Measurements from ENCODE around the gene MMP25. TPM values are rescaled to one million over a fixed set of nuclear protein-coding genes. Genes with fewer than 3 reads are reported as not detected.

The MMP25 gene
- total RNA-seq (2022) = 0.26 and 0.64 TPM in 2 replicates
- percentile 14 among the genes with signal in this experiment for Bru-seq, nascent RNA
- BruChase-seq, experiment 1, labeled RNA remaining after a 6-hour chase = percentile 87 among the genes with signal in this experiment
- BruChase-seq, experiment 2, labeled RNA remaining after a 2-hour chase = percentile 34 among the genes with signal in this experiment
- long read RNA-seq = 0 reads

GRCh38 chr16:3045758-3046640 lies at the start of gene MMP25:
Gene MMP25, plus strand, starts transcription at chr16:3046561. Its CDS starts 357 bp downstream, at chr16:3046918.
- H3K27ac Mint-ChIP-seq (ENCODE audit: low read depth, unreplicated experiment) = no peak within 1 kb of the TSS
- no peak for TF ChIP-seq CTCF (IDR thresholded peaks at IDR 0.05; ENCODE audit: unreplicated experiment)
- no peak for DNase-seq (ENCODE audit: unreplicated experiment)
- ChIA-PET CTCF (interaction anchor here (1.8 kb wide), 1 partner anchor 12 kb away, joined by 4 read pairs; no protein-coding TSS in a partner anchor), POLR2A (interaction anchor here (0.7 to 0.9 kb wide), 3 partner anchors 12 to 89 kb away, joined by 3 to 4 read pairs (median 3); partner anchors contain the start of gene ZNF213)
- peaks cover 48% of the 10 kb centered on the region for H3K27me3 Mint-ChIP-seq (ENCODE audit: insufficient read depth, unreplicated experiment)
- peak within 1 kb of the TSS; percentile 43 for H3K4me3 Mint-ChIP-seq (ENCODE audit: unreplicated experiment)
- BruUV-seq (replicated peaks) = no TSS peak
- intact Hi-C loops (cut with micrococcal nuclease) = no loop called here
- no peaks in the 10 kb centered on the region for H3K36me3 Mint-ChIP-seq (ENCODE audit: insufficient read depth, unreplicated experiment)
- H3K4me1 Mint-ChIP-seq (ENCODE audit: insufficient read depth, unreplicated experiment) = no peaks in the 10 kb centered on the region
- no peaks in the 10 kb centered on the region for H3K9me3 Mint-ChIP-seq (ENCODE audit: unreplicated experiment)

GRCh38 chr16:2999929-3000328 lies 46.4 kb upstream of the MMP25 start:
- no peak for DNase-seq (ENCODE audit: unreplicated experiment)
- BruUV-seq (replicated peaks) = no TSS peak
- no peaks in the 10 kb centered on the region for H3K36me3 Mint-ChIP-seq (ENCODE audit: insufficient read depth, unreplicated experiment)
- no peak overlapping the region for H3K4me3 Mint-ChIP-seq (ENCODE audit: unreplicated experiment)
- POLR2A ChIA-PET = interaction anchor here (1.3 kb wide), 1 partner anchor 20 kb away, joined by 3 read pairs; the partner anchor contains the start of gene TNFRSF12A
- no peaks in the 10 kb centered on the region for H3K4me1 Mint-ChIP-seq (ENCODE audit: insufficient read depth, unreplicated experiment)
- no peaks in the 10 kb centered on the region for H3K9me3 Mint-ChIP-seq (ENCODE audit: unreplicated experiment)
- intact Hi-C loops (cut with micrococcal nuclease) = no loop called here
- CTCF ChIA-PET = interaction anchor here (9.6 kb wide), 1 partner anchor 29 kb away, joined by 121 read pairs; no protein-coding TSS in a partner anchor
- no peak overlapping the region for H3K27ac Mint-ChIP-seq (ENCODE audit: low read depth, unreplicated experiment)
- H3K27me3 Mint-ChIP-seq (ENCODE audit: insufficient read depth, unreplicated experiment) = no peaks in the 10 kb centered on the region
- no peak for TF ChIP-seq CTCF (IDR thresholded peaks at IDR 0.05; ENCODE audit: unreplicated experiment)

GRCh38 chr16:3000540-3000939 lies 45.8 kb upstream of the MMP25 start:
- Mint-ChIP-seq H3K4me1 (ENCODE audit: insufficient read depth, unreplicated experiment) (no peaks in the 10 kb centered on the region), H3K9me3 (ENCODE audit: unreplicated experiment) (no peaks in the 10 kb centered on the region), H3K27me3 (ENCODE audit: insufficient read depth, unreplicated experiment) (no peaks in the 10 kb centered on the region), H3K4me3 (ENCODE audit: unreplicated experiment) (no peak overlapping the region), H3K27ac (ENCODE audit: low read depth, unreplicated experiment) (peak overlapping the region; percentile 67), H3K36me3 (ENCODE audit: insufficient read depth, unreplicated experiment) (no peaks in the 10 kb centered on the region)
- TF ChIP-seq CTCF (IDR thresholded peaks at IDR 0.05; ENCODE audit: unreplicated experiment) = no peak
- ChIA-PET CTCF (interaction anchor here (0.9 to 9.6 kb wide), 2 partner anchors 28 to 58 kb away, joined by 4 to 121 read pairs; no protein-coding TSS in a partner anchor), POLR2A (no interaction called here)
- intact Hi-C loops (cut with micrococcal nuclease) = no loop called here
- no TSS peak for BruUV-seq (replicated peaks)
- no peak for DNase-seq (ENCODE audit: unreplicated experiment)

- no peak overlapping the region for H3K4me3 Mint-ChIP-seq (ENCODE audit: unreplicated experiment)
- no peak for TF ChIP-seq CTCF (IDR thresholded peaks at IDR 0.05; ENCODE audit: unreplicated experiment)
- H3K27ac Mint-ChIP-seq (ENCODE audit: low read depth, unreplicated experiment) = no peak overlapping the region
- H3K9me3 Mint-ChIP-seq (ENCODE audit: unreplicated experiment) = no peaks in the 10 kb centered on the region
- intact Hi-C loops (cut with micrococcal nuclease) = no loop called here
- no peaks in the 10 kb centered on the region for H3K4me1 Mint-ChIP-seq (ENCODE audit: insufficient read depth, unreplicated experiment)
- ChIA-PET POLR2A (interaction anchor here (1.7 kb wide), 1 partner anchor 89 kb away, joined by 3 read pairs; the partner anchor contains the start of gene FLYWCH1), CTCF (interaction anchor here (0.9 to 9.6 kb wide), 2 partner anchors 27 to 57 kb away, joined by 4 to 121 read pairs; no protein-coding TSS in a partner anchor)
- no peaks in the 10 kb centered on the region for H3K36me3 Mint-ChIP-seq (ENCODE audit: insufficient read depth, unreplicated experiment)
- no peak for DNase-seq (ENCODE audit: unreplicated experiment)
- no TSS peak for BruUV-seq (replicated peaks)
- H3K27me3 Mint-ChIP-seq (ENCODE audit: insufficient read depth, unreplicated experiment) = no peaks in the 10 kb centered on the region
These were observed 45.0 kb upstream of the MMP25 start for GRCh38 chr16:3001316-3001715.

All from MCF 10A (cell line).